Gastrocnemius medialis (tissue), 4 donors: ENCODE measurements around the gene MTCH2. TPM values are rescaled to one million over a fixed set of nuclear protein-coding genes. Genes with fewer than 3 reads are reported as not detected.

ENCODE experiments used
- ATAC-seq, 2 donors: fragments of 150-250 bp; one replicate each; pipeline ENCODE4 v1.9.1; 2016
- DNase-seq, 2 donors: peaks; one replicate each; pipeline ENCODE4 v3.0.0-alpha.2; 2019
- H3K27ac ChIP-seq, 4 donors: fragments of 200-600 bp; sonication (generic); 1 replicate in 1 of 4; 2 replicates in 3 of 4; pipeline ENCODE4 v1.5.1; 2016 to 2018; ENCODE audit warnings: mild to moderate bottlenecking in 2 of 4, moderate library complexity in 1 of 4
- H3K27me3 ChIP-seq, 3 donors: fragments of 200-600 bp; sonication (generic) in 2 of 3; 1 replicate in 1 of 3; 2 replicates in 2 of 3; pipeline versions ENCODE4 v1.5.1 to v1.6.0; 2016 to 2019; ENCODE audit warnings: mild to moderate bottlenecking in 1 of 3, moderate library complexity in 1 of 3
- H3K36me3 ChIP-seq, 2 donors: fragments of 200-600 bp; sonication (generic) in 1 of 2; one replicate each; pipeline ENCODE4 v1.5.1; 2017 to 2018
- H3K4me1 ChIP-seq, 2 donors: fragments of 200-600 bp; sonication (generic) in 1 of 2; one replicate each; pipeline ENCODE4 v1.5.1; 2016 to 2017; ENCODE audit warnings: mild to moderate bottlenecking in 2 of 2
- H3K4me3 ChIP-seq, 4 donors: fragments of 200-600 bp; sonication (generic) in 3 of 4; 1 replicate in 1 of 4; 2 replicates in 3 of 4; pipeline ENCODE4 v1.5.1; 2016 to 2019; ENCODE audit warnings: mild to moderate bottlenecking in 2 of 4
- H3K9me3 ChIP-seq, 3 donors: fragments of 200-600 bp; sonication (generic) in 2 of 3; 1 replicate in 1 of 3; 2 replicates in 2 of 3; pipeline ENCODE4 v1.5.1; 2016 to 2019
- POLR2A ChIP-seq, 2 donors: fragments of 450-650 bp; IDR thresholded peaks; one replicate each; pipeline ENCODE4 v1.6.1; 2017; ENCODE audit warnings: antibody characterized with exemption in 2 of 2, mild to moderate bottlenecking in 2 of 2, moderate library complexity in 2 of 2
- in situ Hi-C, 4 donors: fragments of 200-750 bp; cut with MboI; loops; one replicate each; pipeline versions ENCODE4 v1.15.0 to v1.8.0; 2017; ENCODE audit warnings: low sequenced_read_pairs in 4 of 4
- intact Hi-C: fragments of 100-400 bp; cut with DNase I; formaldehyde crosslinking; loops from one replicate; pipeline ENCODE4 v1.15.1; 2023; ENCODE audit warnings: low total_unique reads
- total RNA-seq, 4 donors: library from RNA; depleted of rRNA; stranded (reverse); fragments of >200 nt; gene quantifications; one replicate each; pipeline versions ENCODE4 v1.1.0 to v1.2.3, GENCODE V29; 2016
- TF ChIP-seq, protein P1 (sequence below), 5 experiments: fragments of 450-650 bp in 3 of 5; fragments of 200-600 bp in 2 of 5; sonication (generic) in 2 of 5; IDR thresholded peaks in 4 of 5; conservative IDR thresholded peaks in 1 of 5; 1 replicate in 4 of 5; 2 replicates in 1 of 5; pipeline ENCODE4 v1.5.1; 2016 to 2019; ENCODE audit warnings: antibody characterized with exemption in 5 of 5, mild to moderate bottlenecking in 3 of 5, moderate library complexity in 3 of 5

The MTCH2 gene
- total RNA-seq, 4 donors from 2014 or later = 70.3 to 139 (median 85.6) TPM

DNA sequence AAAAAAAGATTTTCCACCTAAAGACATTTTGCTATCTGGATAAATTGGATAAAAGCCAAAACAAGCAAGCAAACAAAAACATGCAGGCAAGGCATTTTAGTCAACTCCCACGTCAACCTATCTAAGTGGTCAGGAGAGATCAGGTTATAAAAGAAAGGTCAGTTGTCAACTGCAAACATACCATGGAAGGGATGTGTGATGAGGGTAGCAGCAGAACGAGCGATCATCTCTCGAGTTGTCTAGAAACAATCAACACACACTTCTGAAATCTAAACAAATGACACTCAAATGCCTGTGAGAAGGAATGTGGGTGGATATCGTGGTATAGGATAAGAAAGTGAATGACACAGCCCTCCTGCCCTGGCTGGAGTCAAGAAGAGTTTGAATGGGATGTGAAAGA, 10.9 kb downstream of the MTCH2 start:
- no peak for TF ChIP-seq POLR2A (IDR thresholded peaks at IDR 0.05)
- TF ChIP-seq, protein P1, sequence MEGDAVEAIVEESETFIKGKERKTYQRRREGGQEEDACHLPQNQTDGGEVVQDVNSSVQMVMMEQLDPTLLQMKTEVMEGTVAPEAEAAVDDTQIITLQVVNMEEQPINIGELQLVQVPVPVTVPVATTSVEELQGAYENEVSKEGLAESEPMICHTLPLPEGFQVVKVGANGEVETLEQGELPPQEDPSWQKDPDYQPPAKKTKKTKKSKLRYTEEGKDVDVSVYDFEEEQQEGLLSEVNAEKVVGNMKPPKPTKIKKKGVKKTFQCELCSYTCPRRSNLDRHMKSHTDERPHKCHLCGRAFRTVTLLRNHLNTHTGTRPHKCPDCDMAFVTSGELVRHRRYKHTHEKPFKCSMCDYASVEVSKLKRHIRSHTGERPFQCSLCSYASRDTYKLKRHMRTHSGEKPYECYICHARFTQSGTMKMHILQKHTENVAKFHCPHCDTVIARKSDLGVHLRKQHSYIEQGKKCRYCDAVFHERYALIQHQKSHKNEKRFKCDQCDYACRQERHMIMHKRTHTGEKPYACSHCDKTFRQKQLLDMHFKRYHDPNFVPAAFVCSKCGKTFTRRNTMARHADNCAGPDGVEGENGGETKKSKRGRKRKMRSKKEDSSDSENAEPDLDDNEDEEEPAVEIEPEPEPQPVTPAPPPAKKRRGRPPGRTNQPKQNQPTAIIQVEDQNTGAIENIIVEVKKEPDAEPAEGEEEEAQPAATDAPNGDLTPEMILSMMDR (IDR thresholded peaks at IDR 0.05 in 4 of 5, conservative IDR thresholded peaks at IDR 0.05 in 1 of 5) = no peak
- Histone ChIP-seq H3K36me3 (peaks cover 0 to 90% of the 10 kb centered on the region in 2 donors), H3K4me1 (no peaks in the 10 kb centered on the region), H3K27ac (no peak overlapping the region), H3K4me3 (no peak overlapping the region), H3K27me3 (no peaks in the 10 kb centered on the region), H3K9me3 (no peaks in the 10 kb centered on the region)
- ATAC-seq (no peak), DNase-seq (no peak)
- in situ Hi-C loops = loop anchor here in 1 of 4 donors (25.0 kb wide), 2 partner anchors 131 to 206 kb away; partner anchors contain the start of genes FNBP4 and NUP160
- intact Hi-C loops = no loop called here

GRCh38 chr11:47628026-47628425, 14.3 kb downstream of the MTCH2 start:
- Histone ChIP-seq H3K27ac (no peak overlapping the region), H3K9me3 (no peaks in the 10 kb centered on the region), H3K4me3 (no peak overlapping the region), H3K36me3 (peaks cover 0 to 89% of the 10 kb centered on the region in 2 donors), H3K4me1 (no peaks in the 10 kb centered on the region), H3K27me3 (no peaks in the 10 kb centered on the region)
- TF ChIP-seq, protein P1 (IDR thresholded peaks at IDR 0.05 in 4 of 5, conservative IDR thresholded peaks at IDR 0.05 in 1 of 5) = no peak
- no peak for TF ChIP-seq POLR2A (IDR thresholded peaks at IDR 0.05)
- DNase-seq = no peak
- in situ Hi-C loops (loop anchor here in 2 of 4 donors (5.0 to 25.0 kb wide), 3 partner anchors 51 to 209 kb away; partner anchors contain the start of genes FNBP4 (in 1 of the 2), KBTBD4 (in 1 of the 2), NDUFS3 (in 1 of the 2) and NUP160 (in 1 of the 2)), intact Hi-C loops (no loop called here)
- no peak for ATAC-seq

DNA sequence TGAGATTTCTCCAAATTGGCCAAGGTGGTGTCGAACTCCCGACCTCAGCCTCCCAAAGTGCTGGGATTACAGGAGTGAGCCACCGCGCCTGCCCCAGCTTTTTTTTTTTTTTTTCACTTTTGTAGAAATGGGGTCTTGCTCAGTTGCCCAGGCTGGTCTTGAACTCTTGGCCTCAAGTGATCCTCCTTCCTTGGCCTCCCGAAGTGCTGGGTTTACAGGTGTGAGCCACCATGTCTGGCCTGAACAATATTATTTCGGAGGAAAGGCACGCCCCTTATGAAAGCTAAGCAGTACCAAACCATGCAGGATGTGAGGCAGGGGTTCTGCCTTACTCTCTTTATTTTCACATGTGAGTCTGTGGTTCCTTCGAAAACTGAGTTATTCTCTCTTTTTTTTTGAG, 16.1 kb downstream of the MTCH2 start:
- no peak for ATAC-seq
- Histone ChIP-seq H3K9me3 (no peaks in the 10 kb centered on the region), H3K4me1 (no peaks in the 10 kb centered on the region), H3K4me3 (no peak overlapping the region), H3K27me3 (no peaks in the 10 kb centered on the region), H3K36me3 (peaks cover 0 to 95% of the 10 kb centered on the region in 2 donors), H3K27ac (no peak overlapping the region)
- TF ChIP-seq POLR2A (IDR thresholded peaks at IDR 0.05) = no peak
- TF ChIP-seq, protein P1 (IDR thresholded peaks at IDR 0.05 in 4 of 5, conservative IDR thresholded peaks at IDR 0.05 in 1 of 5) = no peak
- DNase-seq = no peak
- in situ Hi-C loops (loop anchor here in 2 of 4 donors (5.0 to 25.0 kb wide), 3 partner anchors 49 to 211 kb away; partner anchors contain the start of genes FNBP4 (in 1 of the 2), KBTBD4 (in 1 of the 2), NDUFS3 (in 1 of the 2) and NUP160 (in 1 of the 2)), intact Hi-C loops (no loop called here)

GRCh38 chr11:47620836-47621378, 21.5 kb downstream of the MTCH2 start:
- ATAC-seq = no peak
- Histone ChIP-seq H3K27me3 (no peaks in the 10 kb centered on the region), H3K4me3 (no peak overlapping the region), H3K36me3 (peaks cover 0 to 84% of the 10 kb centered on the region in 2 donors), H3K4me1 (no peaks in the 10 kb centered on the region), H3K27ac (no peak overlapping the region), H3K9me3 (no peaks in the 10 kb centered on the region)
- in situ Hi-C loops (no loop called here), intact Hi-C loops (no loop called here)
- TF ChIP-seq POLR2A (IDR thresholded peaks at IDR 0.05) = no peak
- TF ChIP-seq, protein P1 (IDR thresholded peaks at IDR 0.05 in 4 of 5, conservative IDR thresholded peaks at IDR 0.05 in 1 of 5) = no peak
- DNase-seq = no peak
